ENCODE data around the gene LLGL1.
A peak's percentile ranks its signal among the peaks of the same experiment; 100 is the strongest.

- TF ChIP-seq POLR2AphosphoS5 (IDR thresholded peaks at IDR 0.05; ENCODE audit: low read depth) (no peak), SPI1 (IDR thresholded peaks at IDR 0.05; ENCODE audit: borderline replicate concordance, low read depth) (no peak)
- TF ChIP-seq, protein P1, sequence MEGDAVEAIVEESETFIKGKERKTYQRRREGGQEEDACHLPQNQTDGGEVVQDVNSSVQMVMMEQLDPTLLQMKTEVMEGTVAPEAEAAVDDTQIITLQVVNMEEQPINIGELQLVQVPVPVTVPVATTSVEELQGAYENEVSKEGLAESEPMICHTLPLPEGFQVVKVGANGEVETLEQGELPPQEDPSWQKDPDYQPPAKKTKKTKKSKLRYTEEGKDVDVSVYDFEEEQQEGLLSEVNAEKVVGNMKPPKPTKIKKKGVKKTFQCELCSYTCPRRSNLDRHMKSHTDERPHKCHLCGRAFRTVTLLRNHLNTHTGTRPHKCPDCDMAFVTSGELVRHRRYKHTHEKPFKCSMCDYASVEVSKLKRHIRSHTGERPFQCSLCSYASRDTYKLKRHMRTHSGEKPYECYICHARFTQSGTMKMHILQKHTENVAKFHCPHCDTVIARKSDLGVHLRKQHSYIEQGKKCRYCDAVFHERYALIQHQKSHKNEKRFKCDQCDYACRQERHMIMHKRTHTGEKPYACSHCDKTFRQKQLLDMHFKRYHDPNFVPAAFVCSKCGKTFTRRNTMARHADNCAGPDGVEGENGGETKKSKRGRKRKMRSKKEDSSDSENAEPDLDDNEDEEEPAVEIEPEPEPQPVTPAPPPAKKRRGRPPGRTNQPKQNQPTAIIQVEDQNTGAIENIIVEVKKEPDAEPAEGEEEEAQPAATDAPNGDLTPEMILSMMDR (IDR thresholded peaks at IDR 0.05; ENCODE audit: insufficient read depth, low read length) = peak; percentile 37
Measured at GRCh38 chr17:18248300-18248731, 22.9 kb downstream of the LLGL1 start.

Measured in HL-60 (cell line).